CD14-positive monocyte (primary cell): Measurements from ENCODE around the gene RAI1. TPM values are rescaled to one million over a fixed set of nuclear protein-coding genes. Genes with fewer than 3 reads are reported as not detected.

Source experiments
- DNase-seq, 3 donors: peaks; one replicate each; pipeline ENCODE4 v3.0.0-alpha.2; 2011 to 2022
- H2AFZ ChIP-seq: 2 replicates; pipeline ENCODE4 v1.6.0; 2012; ENCODE audit warnings: mild to moderate bottlenecking, low read depth, low read length, inconsistent platforms; ENCODE audit not compliant: insufficient read depth, poor library complexity, severe bottlenecking
- H3K27ac ChIP-seq, 2 donors: 1 replicate in 1 of 2; 2 replicates in 1 of 2; pipeline ENCODE4 v1.5.1; 2012 to 2013; ENCODE audit warnings: low read length in 2 of 2, control low read depth in 1 of 2, inconsistent platforms in 1 of 2, low read depth in 1 of 2, mild to moderate bottlenecking in 1 of 2
- H3K27me3 ChIP-seq, 2 donors: one replicate each; pipeline versions ENCODE4 v1.6.0 to v1.6.1; 2011 to 2013; ENCODE audit warnings: low read length in 2 of 2; ENCODE audit not compliant: control insufficient read depth in 2 of 2, insufficient read depth in 2 of 2
- H3K36me3 ChIP-seq, 2 donors: replicated peaks in 1 of 2; 1 replicate in 1 of 2; 2 replicates in 1 of 2; pipeline versions ENCODE4 v1.5.1 to v1.6.1; 2012 to 2013; ENCODE audit warnings: low read length in 2 of 2, control low read depth in 1 of 2, inconsistent platforms in 1 of 2, mild to moderate bottlenecking in 1 of 2; ENCODE audit not compliant: insufficient read depth in 2 of 2, control insufficient read depth in 1 of 2
- H3K4me1 ChIP-seq, 2 donors: 1 replicate in 1 of 2; 2 replicates in 1 of 2; pipeline versions ENCODE4 v1.5.1 to v1.6.1; 2012 to 2013; ENCODE audit warnings: low read length in 2 of 2, control low read depth in 1 of 2, inconsistent platforms in 1 of 2, mild to moderate bottlenecking in 1 of 2, moderate library complexity in 1 of 2; ENCODE audit not compliant: insufficient read depth in 2 of 2, control insufficient read depth in 1 of 2
- H3K4me2 ChIP-seq: replicated peaks from 2 replicates; pipeline ENCODE3; 2012; ENCODE audit warnings: low read length, moderate library complexity, mild to moderate bottlenecking; ENCODE audit not compliant: poor library complexity, severe bottlenecking; ENCODE audit errors: extremely low read depth
- H3K4me3 ChIP-seq, 3 experiments: fragments of 200-600 bp in 1 of 3; sonication (generic) in 1 of 3; replicated peaks in 1 of 3; 1 replicate in 2 of 3; 2 replicates in 1 of 3; pipeline ENCODE4 v1.5.1; 2011 to 2013; ENCODE audit warnings: low read length in 3 of 3, mild to moderate bottlenecking in 3 of 3, control low read depth in 2 of 3, low read depth in 2 of 3, inconsistent platforms in 1 of 3, moderate library complexity in 1 of 3
- H3K79me2 ChIP-seq: 2 replicates; pipeline ENCODE4 v1.6.0; 2012; ENCODE audit warnings: mild to moderate bottlenecking, control low read depth, inconsistent platforms, low read length, moderate library complexity; ENCODE audit not compliant: insufficient read depth
- H3K9ac ChIP-seq: 2 replicates; pipeline ENCODE4 v1.6.0; 2017; ENCODE audit warnings: low read length, mild to moderate bottlenecking; ENCODE audit not compliant: insufficient read depth, poor library complexity, severe bottlenecking
- H3K9me3 ChIP-seq, 2 donors: replicated peaks in 1 of 2; 1 replicate in 1 of 2; 2 replicates in 1 of 2; pipeline versions ENCODE4 v1.5.1 to v1.6.1; 2012 to 2013; ENCODE audit warnings: low read length in 2 of 2, control low read depth in 1 of 2; ENCODE audit not compliant: control insufficient read depth in 1 of 2, insufficient read depth in 1 of 2
- H4K20me1 ChIP-seq: 2 replicates; pipeline ENCODE4 v1.6.0; 2012; ENCODE audit warnings: mild to moderate bottlenecking, low read length, control low read depth, moderate library complexity; ENCODE audit not compliant: insufficient read depth
- H3K27ac Mint-ChIP-seq, 7 donors: one replicate each; pipeline ENCODE4 v1.8.0; 2020; ENCODE audit warnings: mild to moderate bottlenecking in 7 of 7, mixed read lengths in 7 of 7, moderate library complexity in 6 of 7, inconsistent platforms in 2 of 7
- H3K27me3 Mint-ChIP-seq, 3 donors: one replicate each; pipeline ENCODE4 v1.8.0; 2021 to 2022; ENCODE audit warnings: low read depth in 3 of 3, mild to moderate bottlenecking in 3 of 3, mixed read lengths in 3 of 3, moderate library complexity in 3 of 3, inconsistent platforms in 1 of 3
- H3K36me3 Mint-ChIP-seq, 2 donors: one replicate each; pipeline ENCODE4 v1.8.0; 2020; ENCODE audit warnings: mixed read lengths in 2 of 2, inconsistent platforms in 1 of 2, mild to moderate bottlenecking in 1 of 2
- H3K4me1 Mint-ChIP-seq: one replicate; pipeline ENCODE4 v1.8.0; 2020; ENCODE audit warnings: mild to moderate bottlenecking, mixed read lengths
- H3K4me3 Mint-ChIP-seq, 2 donors: one replicate each; pipeline ENCODE4 v1.8.0; 2020; ENCODE audit warnings: mild to moderate bottlenecking in 2 of 2, mixed read lengths in 2 of 2, moderate library complexity in 1 of 2
- H3K9me3 Mint-ChIP-seq, 7 donors: one replicate each; pipeline ENCODE4 v1.8.0; 2020 to 2022; ENCODE audit warnings: mixed read lengths in 7 of 7, mild to moderate bottlenecking in 6 of 7, moderate library complexity in 6 of 7, inconsistent platforms in 2 of 7
- WGBS: methylation state at CpG from one replicate; pipeline ENCODE4 v1.1.5; 2013; ENCODE audit warnings: missing lambda C conversion rate; ENCODE audit not compliant: insufficient coverage; 5-methylcytosine and 5-hydroxymethylcytosine counted together
- intact Hi-C, 2 donors: fragments of 100-400 bp; cut with micrococcal nuclease; formaldehyde crosslinking; loops; one replicate each; pipeline versions ENCODE4 v1.15.0 to v1.15.1; 2023
- polyA plus RNA-seq, 3 donors: library from polyadenylated mRNA; depleted of rRNA in 1 of 3; unstranded in 2 of 3; stranded (reverse) in 1 of 3; fragments of 300-500 nt in 2 of 3; fragments of >200 nt in 1 of 3; fragmentation: Illumina TruSeq in 2 of 3; gene quantifications; 1 replicate in 2 of 3; 2 replicates in 1 of 3; pipeline ENCODE4 v1.2.3, GENCODE V29; 2012 to 2021
- TF ChIP-seq, protein P1 (sequence below): fragments of 200-600 bp; IDR thresholded peaks from one replicate; pipeline ENCODE4 v1.8.0; 2022; ENCODE audit warnings: antibody characterized with exemption, mild to moderate bottlenecking

The RAI1 gene
- polyA plus RNA-seq, 3 donors = 0.89 to 4.4 (median 1.5) TPM

DNA sequence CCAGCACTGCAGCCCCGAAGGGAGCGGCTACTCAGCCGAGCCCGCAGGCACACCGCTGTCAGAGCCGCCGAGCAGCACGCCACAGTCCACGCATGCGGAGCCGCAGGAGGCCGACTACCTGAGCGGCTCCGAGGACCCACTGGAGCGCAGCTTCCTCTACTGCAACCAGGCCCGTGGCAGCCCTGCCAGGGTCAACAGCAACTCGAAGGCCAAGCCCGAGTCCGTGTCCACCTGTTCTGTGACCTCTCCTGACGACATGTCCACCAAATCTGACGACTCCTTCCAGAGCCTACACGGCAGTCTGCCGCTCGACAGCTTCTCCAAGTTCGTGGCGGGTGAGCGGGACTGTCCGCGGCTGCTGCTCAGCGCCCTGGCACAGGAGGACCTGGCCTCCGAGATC, 113.1 kb downstream of the RAI1 start:
- Histone ChIP-seq H3K4me3 (no peak overlapping the region), H4K20me1 (peaks cover 44% of the 10 kb centered on the region), H3K27ac (no peak overlapping the region), H3K27me3 (no peaks in the 10 kb centered on the region), H3K79me2 (no peaks in the 10 kb centered on the region), H3K9ac (no peak overlapping the region), H3K4me2 (no peak overlapping the region), H3K4me1 (peaks cover 0 to 5% of the 10 kb centered on the region in 2 donors), H2AFZ (no peak overlapping the region), H3K36me3 (peaks cover 51 to 58% of the 10 kb centered on the region in 2 donors), H3K9me3 (no peaks in the 10 kb centered on the region)
- Mint-ChIP-seq H3K27me3 (peaks cover 2 to 6% (median 3%) of the 10 kb centered on the region in 3 donors), H3K27ac (no peak overlapping the region), H3K4me1 (peaks cover 12% of the 10 kb centered on the region), H3K9me3 (no peaks in the 10 kb centered on the region), H3K36me3 (peaks cover 30 to 50% of the 10 kb centered on the region in 2 donors), H3K4me3 (no peak overlapping the region)
- intact Hi-C loops = no loop called here
- DNase-seq = no peak
- WGBS = 98% methylated on average over 31 of the region's 31 CpGs
- TF ChIP-seq, protein P1, sequence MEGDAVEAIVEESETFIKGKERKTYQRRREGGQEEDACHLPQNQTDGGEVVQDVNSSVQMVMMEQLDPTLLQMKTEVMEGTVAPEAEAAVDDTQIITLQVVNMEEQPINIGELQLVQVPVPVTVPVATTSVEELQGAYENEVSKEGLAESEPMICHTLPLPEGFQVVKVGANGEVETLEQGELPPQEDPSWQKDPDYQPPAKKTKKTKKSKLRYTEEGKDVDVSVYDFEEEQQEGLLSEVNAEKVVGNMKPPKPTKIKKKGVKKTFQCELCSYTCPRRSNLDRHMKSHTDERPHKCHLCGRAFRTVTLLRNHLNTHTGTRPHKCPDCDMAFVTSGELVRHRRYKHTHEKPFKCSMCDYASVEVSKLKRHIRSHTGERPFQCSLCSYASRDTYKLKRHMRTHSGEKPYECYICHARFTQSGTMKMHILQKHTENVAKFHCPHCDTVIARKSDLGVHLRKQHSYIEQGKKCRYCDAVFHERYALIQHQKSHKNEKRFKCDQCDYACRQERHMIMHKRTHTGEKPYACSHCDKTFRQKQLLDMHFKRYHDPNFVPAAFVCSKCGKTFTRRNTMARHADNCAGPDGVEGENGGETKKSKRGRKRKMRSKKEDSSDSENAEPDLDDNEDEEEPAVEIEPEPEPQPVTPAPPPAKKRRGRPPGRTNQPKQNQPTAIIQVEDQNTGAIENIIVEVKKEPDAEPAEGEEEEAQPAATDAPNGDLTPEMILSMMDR = no peak

DNA sequence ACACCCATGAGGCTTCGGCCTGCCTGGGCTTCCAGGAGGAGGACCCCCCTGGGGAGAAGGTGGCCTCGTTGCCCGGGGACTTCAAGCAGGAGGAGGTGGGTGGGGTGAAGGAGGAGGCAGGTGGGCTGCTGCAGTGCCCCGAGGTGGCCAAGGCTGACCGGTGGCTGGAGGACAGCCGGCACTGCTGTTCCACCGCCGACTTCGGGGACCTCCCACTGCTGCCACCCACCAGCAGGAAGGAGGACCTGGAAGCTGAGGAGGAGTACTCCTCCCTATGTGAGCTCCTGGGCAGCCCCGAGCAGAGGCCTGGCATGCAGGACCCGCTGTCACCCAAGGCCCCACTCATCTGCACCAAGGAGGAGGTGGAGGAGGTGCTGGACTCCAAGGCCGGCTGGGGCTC, 114.0 kb downstream of the RAI1 start:
- H2AFZ ChIP-seq = no peak overlapping the region
- H3K9ac ChIP-seq = no peak overlapping the region
- intact Hi-C loops = no loop called here
- TF ChIP-seq, protein P1 = no peak
- DNase-seq = no peak
- H3K27me3 Mint-ChIP-seq = peaks cover 2 to 6% (median 2%) of the 10 kb centered on the region in 3 donors
- no peak overlapping the region for H3K4me3 ChIP-seq
- H3K4me2 ChIP-seq = no peak overlapping the region
- H3K36me3 ChIP-seq = peaks cover 51 to 58% of the 10 kb centered on the region in 2 donors
- 100% methylated on average over 5 of the region's 12 CpGs for WGBS
- H3K27ac Mint-ChIP-seq = peak overlapping the region in 1 of 7 donors; percentile 40
- H3K4me1 ChIP-seq = peaks cover 0 to 5% of the 10 kb centered on the region in 2 donors
- H3K4me1 Mint-ChIP-seq = peaks cover 12% of the 10 kb centered on the region
- no peaks in the 10 kb centered on the region for H3K79me2 ChIP-seq
- H3K27ac ChIP-seq = no peak overlapping the region
- no peaks in the 10 kb centered on the region for H3K9me3 Mint-ChIP-seq
- peaks cover 35% of the 10 kb centered on the region for H4K20me1 ChIP-seq
- H3K9me3 ChIP-seq = no peaks in the 10 kb centered on the region
- peaks cover 30 to 50% of the 10 kb centered on the region in 2 donors for H3K36me3 Mint-ChIP-seq
- H3K27me3 ChIP-seq = no peaks in the 10 kb centered on the region
- no peak overlapping the region for H3K4me3 Mint-ChIP-seq
